Stimulated activated CD4-positive, alpha-beta T cell treated with anti-CD3 and anti-CD28 coated beads, Interleukin-2, amount 100 ng/mL, for 48 hours (primary cell): Measurements from ENCODE around the gene HES6.
A peak's percentile ranks its signal among the peaks of the same experiment; 100 is the strongest.
"Not testable (repeated sequence)": the region's sequence is repeated elsewhere in the genome, so short reads cannot be mapped to it uniquely, and the experiment has no call there.

ENCODE experiments used
- DNase-seq, 2 donors: peaks; one replicate each; pipeline ENCODE4 v3.0.0-alpha.2; 2020

HES6 gene, protein sequence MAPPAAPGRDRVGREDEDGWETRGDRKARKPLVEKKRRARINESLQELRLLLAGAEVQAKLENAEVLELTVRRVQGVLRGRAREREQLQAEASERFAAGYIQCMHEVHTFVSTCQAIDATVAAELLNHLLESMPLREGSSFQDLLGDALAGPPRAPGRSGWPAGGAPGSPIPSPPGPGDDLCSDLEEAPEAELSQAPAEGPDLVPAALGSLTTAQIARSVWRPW

DNA sequence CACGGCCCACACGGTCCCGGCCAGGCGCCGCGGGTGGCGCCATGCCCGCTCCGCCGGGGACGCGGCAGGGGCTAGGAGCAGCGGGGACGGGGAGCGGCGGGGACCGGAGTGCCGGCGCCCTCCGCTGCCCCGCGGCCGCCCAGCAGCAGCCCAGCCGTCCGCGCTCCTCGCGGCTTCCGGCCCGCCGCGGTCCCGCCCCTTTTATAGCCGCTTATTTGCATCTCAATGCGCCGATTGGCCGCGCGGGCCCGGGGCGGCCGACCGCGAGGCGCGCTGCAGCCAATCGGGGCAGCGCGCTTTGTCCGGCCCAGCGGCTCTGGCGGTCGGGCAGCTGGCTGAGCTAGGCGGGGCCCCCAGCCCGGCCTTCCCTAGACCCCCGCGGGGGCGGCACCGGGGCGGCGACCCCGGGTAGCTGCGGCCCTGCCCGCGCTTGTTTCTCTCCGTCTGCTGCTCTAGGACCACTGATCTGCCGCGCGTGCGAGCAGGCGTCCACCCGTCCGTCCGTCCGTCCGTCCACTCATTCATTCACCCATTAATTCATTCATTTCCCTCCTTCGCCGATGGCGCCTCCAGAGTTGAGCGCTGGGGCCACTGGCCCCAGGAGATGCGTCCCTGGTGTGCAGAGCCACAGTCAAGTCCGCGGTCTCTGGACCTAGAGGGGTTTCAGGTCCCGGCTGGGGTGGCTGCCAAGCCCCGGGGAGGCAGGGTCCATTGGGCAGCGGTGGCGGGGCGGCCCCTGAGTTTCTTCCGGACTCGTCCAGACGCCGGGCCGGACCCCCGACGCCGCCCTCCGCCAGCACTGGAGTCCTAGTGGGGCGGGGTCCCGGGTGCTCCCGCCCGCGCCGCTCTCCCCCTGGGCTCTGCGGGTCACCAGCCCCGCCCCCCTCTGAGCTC, at the start of gene HES6:
Gene HES6, minus strand, starts transcription at position 176 of the 894 bp plus-strand sequence. Its CDS starts 133 bp downstream, at position 43.
- peak; percentile 58 to 74 for DNase-seq

DNA sequence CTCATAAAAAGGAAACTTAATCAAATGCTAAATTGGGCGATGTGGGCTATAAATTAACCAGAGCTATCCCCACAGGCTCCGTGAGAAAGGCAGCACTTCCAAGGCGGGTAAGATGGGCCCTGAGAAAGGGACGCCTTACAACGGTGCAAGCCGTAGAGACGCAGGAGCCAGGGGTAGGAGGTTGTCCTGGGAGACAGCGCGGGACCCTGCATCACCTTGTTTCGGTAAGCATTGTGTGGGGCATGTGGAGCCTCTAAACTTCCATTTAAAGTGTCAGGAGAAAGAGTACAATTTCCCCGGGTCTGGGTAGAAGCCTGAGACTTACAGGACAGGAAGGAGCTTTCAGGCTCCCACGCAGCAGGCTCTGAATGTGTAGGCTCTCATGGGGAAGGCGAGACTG, 49.7 kb upstream of the HES6 start:
- peak in 1 of 2 donors; percentile 7 for DNase-seq

DNA sequence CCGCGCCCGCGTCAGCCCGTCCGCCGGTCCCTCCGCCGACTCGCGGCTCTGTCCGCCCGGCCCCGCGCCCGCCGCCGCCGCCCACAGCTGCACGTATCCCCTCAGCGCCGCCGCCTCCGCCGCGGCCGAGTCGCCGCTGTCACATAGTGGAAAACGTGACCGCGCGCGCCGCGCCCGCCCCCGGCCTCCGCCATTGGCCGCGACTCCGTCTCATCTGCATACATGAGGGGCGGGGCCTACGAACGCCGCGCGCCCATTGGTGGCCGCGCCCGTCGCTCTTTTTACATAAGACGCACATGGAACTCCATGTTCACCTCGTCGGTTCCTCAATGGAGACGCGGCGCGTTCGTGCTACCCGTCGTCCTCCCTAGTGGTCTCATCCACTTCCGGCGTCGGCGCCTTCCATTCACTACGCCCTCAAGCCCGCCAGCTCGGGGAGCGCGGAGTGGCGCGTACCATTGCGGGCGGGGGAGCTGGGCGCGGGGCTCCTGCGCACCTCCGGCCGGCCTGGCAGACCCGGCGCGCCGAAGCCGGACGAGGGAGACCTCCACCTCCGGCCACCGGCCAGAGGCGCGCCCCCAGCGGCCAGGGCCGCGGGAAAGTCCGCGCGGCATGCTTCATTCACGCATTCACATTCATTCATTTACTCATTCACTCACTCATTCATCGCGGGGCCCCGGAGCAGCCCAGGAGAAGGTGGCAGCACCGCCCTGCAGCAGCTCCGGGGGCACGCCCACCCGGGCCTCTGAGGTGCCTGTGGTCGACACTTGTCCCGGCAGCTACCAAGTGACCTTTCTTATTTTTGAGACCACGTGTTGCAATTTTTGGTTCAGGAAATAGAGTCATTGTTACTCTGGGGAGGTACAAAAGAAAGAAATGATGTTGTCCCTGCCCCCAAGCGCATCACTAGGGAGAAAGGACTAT, 49.1 kb upstream of the HES6 start:
- DNase-seq, result peak; percentile 94 to 96

DNA sequence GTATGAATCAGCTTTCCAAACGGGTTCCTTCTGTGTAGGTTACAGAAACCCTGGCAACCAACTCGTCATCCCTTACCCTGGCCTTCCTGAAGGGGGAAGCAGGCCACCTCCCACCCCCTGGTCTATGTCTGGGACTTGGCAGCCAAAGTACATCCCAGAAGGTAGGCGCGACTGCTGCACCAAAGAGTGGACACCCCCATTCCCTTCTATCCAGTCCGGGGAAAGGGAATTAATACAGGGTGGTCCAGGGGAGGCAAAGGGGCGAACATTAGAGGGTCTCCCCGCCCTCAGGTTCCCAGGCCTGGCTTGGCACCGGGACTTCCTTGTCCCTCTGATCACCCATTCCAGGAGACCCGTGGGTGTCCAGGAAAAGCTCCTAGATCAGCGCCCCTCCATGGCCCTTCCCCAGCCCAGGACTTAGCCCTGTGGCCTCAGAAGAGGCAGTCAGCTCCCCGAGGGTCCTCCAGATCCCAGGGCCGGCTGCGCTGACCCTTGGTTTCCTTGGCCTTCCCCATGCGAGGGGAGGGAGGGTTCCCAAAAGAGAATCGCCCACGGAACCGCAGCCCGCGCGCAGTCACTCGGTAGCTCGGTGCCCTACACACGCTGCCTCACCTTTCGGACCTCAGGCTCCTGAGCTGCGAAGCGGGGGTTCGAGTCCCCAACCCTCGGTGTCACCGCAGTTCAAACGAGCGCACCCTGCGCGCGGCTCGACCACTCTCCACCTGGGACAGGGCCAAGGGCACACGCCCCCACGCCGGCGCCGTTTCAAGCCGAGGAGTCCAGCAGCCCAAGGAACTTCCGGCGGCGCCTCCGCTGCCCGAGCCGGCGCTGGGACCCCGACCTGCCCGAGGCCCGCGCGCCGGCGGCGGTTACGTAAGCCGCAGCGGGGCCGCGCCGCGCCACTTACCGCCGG, 48.2 kb upstream of the HES6 start, which contains the start of gene PER2:
Gene PER2, minus strand, starts transcription at position 874 of the 913 bp plus-strand sequence. CDS start 10,674 bp downstream, outside the sequence.
- DNase-seq, result peak; percentile 22 to 40

DNA sequence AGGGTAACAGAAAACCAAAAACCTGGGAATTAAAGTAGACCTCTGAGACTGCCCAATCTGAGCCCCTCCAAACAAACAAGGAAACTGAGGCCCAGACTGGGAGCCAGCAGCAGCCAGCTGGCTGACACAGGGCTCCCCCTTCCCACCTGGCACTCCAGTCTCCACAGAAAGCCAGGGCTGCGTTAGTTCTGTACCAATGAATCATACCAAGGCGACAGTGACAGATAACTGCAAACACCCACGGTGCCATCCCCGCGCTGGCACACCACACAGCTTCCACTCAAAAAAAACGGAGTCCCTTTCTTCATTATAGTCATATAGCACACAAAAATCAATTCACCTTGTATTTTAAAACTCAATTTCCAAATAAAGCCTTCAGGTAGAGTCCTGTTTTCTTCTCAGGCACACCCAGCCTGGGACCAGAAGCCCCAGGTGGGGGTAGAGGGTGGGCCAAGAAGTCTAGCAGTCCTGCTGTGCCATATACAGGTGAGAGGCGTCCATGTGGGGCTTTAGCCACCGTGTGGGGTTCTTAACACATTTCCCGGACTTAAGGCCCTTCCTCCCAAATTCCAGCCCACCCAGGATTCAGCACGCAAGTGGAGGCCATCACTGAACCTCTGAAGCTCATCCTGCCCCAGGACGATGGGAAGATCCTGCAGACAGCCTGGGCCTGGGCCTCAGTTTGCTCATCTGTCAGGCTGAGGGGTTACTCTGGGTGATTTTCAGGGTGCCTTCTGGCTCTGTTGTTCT, 47.3 kb upstream of the HES6 start:
- DNase-seq, result peak; percentile 21 to 29

DNA sequence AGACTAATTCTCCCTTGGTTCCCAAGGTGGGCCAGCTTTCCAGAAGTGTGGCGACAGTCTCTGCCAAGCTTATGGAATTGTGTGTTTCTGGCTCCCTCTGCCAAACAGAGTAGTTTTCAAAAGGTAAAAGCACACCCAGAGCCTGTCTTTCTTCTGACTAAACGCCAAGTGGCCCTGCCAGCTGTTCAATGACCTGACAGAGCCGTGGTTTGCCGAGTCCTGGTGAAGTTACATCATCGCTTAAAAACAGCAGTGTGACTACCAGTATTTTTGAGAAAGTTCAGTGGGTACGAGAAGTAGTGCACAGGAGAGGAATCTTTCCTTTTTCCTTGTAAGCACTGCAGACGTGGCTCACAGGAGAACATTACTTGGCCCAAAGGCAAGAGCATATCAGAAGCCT, 46.7 kb upstream of the HES6 start:
- no peak for DNase-seq

DNA sequence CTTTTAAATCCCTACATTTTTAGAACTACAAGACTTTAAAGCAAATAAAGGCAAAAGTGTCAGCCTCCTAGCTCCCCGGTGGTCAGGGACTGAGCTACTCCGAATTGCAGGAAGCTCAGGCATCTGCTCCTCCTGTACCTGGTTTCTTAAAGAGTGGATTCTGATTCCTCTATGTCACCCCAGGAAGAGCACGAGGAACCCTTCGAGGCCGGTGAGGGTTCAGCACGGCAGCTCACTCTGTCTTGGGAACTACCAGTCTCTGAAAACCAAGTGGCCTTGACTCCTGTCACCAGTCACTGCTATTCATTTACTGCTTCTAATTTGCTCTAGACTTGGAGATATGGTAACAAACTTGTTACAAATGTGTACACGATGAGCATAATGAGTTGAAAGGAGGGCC, 46.3 kb upstream of the HES6 start:
- DNase-seq, result no peak

DNA sequence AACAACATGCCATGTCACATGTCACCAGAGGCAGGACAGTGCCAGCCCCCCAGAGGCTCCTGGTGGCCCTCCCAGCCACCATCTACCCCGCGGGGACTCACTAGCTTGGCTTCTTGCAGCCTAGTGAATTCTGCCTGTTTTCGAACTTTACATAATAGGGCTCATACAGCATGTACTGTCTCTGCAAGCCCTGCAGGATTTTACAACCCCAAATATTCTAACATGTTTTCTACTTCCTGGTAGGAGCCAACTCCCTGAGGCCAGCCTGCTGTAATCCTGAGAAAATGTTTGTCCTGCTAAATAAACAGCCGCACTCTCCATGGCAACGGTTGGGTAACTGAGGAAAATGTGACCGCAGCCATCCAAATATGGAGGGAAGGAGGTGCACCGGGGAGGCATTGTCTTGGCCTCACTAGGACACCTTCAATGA, 45.8 kb upstream of the HES6 start:
- no peak for DNase-seq

DNA sequence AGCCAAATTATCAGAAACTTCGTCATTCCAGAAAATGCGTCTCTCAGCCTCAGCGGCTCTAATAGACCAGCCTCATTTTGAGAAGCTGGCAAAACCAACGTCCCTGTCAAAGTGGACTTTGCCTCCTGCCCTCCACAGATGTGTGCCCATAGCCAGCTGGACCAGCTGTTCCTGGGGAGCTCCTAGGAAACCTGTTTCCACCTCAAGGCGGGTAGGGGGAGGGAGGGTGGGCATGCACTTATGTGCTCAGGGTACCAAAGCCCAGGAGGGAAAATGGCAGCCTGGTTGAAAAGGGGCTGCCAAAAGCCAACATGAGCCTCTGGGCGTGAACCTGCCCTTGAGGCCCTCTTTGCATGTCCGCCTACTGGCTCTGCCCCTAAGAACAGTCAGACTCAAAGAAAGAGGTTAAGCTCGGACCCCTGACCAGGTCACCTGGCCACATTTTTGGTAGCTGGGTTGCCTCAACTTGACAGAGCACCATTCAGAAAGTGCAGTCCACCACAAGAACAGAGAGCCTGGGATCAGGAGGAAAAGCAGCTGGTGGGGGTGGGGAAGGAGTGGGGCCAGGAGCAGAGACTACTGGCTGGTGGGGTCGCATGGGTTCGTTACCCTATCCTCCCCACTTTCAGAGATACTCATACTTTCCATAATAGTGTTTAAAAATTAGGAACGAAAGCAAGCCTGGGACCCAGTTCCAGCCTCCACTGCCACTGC, 45.1 kb upstream of the HES6 start:
- no peak for DNase-seq

DNA sequence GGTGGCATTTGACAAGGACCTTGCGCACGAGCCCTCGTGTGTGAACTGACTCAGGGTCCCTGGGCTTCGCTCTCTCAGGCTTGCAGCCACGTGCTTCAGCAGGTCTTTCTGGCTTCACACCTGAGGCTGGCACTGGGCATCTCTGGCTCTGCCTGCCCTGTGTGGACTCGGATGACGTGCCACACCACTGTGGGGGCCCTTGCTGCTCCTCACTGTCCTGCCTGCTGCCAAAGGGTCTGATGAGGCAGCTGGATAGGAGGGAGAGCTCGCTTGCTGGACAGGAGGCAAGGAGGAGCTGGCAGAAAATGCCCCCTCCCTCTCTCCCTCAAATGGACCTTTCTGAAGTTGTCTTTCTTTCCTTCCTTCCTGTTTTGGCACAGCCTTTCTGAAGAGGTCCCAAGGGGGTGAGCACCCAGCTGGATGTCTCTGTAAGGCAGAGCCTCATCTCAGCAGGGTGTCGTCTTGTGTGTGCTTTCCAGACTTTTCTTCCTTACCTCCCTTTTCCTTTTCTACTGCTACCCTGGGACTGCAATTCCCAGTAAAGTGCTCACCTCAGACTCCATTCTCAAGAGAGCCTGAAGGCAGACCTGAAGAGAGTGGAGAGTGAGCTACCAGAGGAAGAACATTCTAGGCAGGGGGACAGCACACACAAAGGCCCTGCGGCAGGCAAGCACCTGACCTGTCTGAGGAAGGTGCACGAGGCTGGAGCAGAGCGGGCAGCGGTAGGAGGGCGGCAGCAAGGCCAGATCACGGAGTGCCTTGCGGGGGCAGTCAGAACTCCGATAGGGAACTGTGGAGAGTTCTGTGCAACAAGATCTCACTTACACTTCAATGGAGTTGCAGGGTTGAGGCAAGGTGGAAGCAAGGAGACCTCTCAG, 43.3 kb upstream of the HES6 start:
- DNase-seq, result no peak

DNA sequence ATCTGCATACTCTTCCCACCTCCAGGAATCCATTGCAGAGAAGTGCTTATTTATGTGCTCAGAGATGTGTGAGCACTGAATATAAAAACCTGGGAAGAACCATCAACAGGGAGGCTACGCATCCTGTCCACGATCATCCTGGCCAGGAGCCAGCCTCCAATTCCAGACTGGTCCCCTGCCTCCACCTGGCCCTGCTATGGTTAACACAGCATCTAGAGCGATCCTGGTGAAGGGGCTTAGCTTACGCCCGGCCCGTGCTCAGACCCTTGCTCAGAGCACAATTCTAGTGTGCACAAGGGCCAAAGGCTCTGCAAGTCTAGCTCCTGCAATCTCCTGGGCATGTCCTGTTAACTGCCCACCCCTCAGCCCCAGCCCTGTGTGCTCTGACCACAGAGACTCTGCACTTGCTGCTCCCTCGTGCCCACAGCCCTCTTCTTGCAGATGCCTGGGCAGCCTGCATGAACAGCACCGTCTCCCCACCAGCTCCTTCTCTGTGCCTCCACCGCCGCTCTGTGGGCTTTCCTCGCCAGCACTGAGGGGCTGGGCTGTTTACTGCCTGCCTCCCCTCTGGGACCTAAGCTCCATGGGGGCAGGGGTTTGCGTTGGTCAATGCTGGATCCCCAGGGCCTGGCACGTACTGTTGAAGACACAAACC, 42.1 kb upstream of the HES6 start:
- no peak for DNase-seq

DNA sequence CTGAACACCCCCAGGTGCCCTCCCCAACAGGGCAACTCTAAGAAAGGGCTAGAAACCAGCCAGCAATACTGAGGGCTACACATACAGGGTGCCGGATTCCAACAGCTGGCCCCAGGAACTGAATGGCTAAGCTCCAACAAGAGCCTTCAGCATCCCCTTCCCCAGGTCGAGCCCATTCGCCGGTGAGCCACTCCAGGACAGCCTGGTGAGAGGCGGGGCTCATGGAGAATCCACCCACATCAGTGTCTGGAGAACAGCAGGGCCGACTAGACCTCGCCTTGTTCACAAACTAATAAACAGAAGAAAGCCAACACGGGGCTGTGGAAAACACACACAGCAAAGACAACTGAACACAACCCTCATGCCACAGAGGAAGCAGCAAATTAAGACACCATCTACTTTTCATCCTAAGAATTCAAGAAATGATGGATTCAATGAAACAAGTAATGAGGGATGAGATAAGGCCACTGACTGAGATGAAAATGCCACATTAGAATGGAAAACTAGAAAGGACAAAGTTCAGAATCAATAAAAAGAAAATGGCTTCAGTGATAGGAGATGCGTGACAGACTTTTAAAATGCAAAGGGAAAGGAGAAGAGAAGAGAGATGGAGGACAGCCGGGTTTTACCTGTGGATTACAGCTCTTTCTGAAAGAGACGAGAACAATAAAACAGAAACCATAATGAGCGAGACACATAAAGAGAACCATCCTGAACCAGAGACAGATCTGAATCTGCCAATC, 40.4 kb upstream of the HES6 start:
- no peak for DNase-seq

DNA sequence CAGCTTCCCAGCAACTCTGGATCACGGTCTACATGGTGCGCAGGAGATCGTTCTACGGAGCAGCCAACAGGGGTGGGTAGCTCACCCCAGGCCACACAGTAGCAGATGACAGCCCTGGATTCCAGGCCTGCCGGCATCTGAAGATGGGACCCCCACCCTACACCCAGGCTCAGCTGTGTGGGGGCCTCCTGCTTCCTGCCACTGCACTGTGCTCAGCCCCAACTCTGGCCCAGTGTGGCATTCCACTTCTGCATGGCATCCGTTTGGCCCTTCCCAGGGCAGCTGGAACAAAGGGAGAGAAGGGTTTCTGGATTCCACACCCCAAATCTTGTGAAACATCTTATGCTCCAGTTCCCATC, 39.5 kb upstream of the HES6 start:
- no peak for DNase-seq

DNA sequence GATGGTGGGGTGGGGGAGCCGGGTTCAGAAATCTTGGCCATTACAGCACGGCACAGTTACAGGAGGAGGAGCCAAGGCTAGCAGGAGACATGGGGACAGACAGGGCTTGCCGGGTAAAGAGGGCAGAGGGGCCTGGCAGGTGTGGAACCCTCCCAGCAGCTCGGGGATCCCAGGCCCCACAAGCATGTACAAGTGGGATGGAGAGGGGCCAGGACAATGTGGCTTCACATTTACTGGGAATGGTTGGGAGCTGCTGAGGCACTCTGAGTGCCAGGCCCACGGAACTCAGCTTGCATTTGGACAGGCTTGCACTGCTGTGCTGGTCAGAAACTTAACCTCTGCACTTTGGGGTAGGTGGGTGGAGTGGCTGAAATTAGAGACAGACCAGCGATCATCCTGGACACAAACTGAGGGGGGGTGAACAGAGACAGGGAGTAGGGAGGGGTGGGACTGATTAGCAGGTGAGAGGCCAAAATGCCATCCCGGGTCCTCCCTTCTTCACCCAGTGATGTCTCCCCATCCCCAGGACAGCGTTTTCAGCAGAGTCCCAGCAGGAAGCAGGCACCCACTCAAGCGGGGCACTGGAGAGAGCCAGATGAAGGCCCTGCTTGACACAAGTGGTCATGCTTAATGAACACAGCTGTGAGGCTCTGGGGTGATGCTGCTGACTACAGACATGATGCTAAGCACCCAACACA, 38.9 kb upstream of the HES6 start:
- no peak for DNase-seq

DNA sequence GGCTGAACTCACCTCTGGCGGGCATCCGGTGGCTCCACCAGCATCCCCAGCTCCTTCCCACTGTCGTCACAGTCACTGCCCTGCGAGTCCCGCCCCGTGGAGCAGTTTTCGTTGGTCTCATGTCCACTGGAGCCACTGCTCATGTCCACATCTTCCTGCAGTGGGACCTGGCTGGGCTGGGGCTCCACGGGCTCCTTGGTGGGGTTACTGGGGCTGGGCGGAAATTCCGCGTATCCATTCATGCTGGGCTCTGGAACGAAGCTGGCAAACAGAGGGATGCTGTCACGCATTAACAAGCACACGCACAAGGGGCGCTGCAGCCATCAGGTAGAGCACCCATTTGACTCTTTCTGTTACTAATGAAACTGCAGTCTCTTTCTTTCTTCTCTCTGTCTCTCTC, 37.9 kb upstream of the HES6 start:
- DNase-seq, result no peak

DNA sequence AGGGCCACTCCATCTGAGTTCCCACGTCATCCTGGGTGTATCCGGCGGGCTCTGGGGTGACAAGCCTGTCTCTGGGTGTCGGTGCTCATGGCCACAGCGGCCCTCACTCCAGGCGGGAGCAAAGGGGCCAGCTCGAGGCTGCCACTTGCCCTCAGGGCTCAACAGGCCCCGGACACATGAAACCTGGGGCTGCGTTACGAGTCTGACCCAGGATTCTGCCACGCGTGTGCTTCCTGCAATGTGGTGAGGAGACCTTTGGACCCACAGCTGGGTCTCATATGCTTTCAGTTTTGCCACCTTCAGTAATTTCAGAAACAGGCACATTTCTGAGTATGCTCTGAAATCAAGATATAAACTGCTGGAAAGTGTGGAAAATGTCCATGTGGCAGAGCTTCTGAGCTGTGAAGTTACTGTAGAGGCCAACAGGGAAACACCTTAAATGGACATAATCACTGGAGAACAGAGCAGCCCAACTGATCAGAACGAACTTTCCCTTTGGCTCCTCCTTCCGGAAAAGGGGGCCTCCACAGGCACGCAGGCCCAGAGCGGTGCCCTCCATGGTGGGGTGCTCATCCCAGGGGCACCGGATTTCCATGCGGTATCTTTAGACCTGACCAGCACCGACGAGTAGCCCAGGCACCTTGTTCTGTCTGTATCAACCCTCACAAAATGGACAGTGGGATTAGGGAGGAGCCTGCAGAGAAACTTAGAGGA, 34.5 kb upstream of the HES6 start:
- no peak for DNase-seq

DNA sequence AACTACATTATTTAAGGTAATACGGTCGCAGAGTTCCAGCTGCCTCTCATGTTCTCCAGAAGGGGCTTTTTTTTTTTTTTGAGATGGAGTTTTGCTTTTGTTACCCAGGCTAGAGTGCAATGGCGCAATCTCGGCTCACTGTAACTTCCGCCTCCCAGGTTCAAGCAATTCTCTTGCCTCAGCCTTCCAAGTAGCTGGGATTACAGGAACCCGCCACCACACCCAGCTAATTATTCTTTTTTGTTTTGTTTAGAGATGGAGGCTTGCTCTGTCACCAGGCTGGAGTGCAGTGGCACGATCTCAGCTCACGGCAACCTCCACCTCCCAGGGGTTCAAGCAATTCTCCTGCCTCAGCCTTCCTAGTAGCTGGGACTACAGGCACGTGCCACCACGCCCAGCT, 33.6 kb upstream of the HES6 start:
- not testable (repeated sequence) for DNase-seq
